GM20000 (cell line): Measurements from ENCODE around the gene KCND2.

Experiments
- DNase-seq: peaks from one replicate; pipeline ENCODE4 v3.0.0; 2012; ENCODE audit warnings: low spot score
- TF ChIP-seq, protein P1 (sequence below): IDR thresholded peaks from 2 replicates; pipeline ENCODE4 v1.5.1; 2012; ENCODE audit warnings: mild to moderate bottlenecking, control low read depth; ENCODE audit errors: extremely low read depth, missing control alignments

KCND2 gene

DNA sequence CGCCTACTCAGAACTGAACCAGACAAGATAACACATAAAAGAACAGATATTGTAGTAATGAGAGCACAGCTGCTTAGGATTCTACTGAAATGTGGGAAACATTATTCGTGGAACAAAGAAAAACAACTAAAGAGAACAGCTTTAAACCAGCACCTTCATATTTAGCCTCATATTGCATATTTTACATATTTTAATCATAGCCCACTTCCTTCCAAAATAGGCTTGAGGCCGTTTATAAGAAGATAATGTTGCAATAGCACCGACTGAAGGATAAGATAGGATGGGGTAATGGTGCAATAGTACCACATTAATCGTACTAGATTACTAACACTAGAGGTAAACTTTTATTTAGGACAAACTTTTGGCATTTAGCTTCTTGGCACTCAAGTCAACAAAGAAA lies 71.3 kb downstream of the KCND2 start:
- DNase-seq = no peak

DNA sequence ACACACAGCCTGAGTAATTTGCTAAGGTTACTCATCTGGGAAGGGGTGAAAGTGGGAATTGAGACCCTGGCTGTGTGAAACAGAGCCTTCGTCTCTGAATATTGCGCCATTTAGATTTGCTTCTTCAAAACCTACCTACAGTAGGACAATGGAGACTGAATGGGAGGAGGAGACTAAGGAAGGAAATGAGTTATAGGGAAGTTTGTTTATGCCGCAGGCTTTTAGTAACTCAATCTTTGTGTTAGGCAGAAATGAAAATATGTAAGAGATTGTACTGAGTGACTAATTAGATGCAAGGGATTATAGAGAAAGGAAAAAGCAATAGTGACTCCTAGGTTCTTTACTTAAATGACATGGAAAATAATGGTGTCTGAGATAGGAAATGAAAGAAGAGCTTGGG lies 80.2 kb downstream of the KCND2 start:
- no peak for DNase-seq
- TF ChIP-seq, protein P1, sequence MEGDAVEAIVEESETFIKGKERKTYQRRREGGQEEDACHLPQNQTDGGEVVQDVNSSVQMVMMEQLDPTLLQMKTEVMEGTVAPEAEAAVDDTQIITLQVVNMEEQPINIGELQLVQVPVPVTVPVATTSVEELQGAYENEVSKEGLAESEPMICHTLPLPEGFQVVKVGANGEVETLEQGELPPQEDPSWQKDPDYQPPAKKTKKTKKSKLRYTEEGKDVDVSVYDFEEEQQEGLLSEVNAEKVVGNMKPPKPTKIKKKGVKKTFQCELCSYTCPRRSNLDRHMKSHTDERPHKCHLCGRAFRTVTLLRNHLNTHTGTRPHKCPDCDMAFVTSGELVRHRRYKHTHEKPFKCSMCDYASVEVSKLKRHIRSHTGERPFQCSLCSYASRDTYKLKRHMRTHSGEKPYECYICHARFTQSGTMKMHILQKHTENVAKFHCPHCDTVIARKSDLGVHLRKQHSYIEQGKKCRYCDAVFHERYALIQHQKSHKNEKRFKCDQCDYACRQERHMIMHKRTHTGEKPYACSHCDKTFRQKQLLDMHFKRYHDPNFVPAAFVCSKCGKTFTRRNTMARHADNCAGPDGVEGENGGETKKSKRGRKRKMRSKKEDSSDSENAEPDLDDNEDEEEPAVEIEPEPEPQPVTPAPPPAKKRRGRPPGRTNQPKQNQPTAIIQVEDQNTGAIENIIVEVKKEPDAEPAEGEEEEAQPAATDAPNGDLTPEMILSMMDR = no peak

More for the DNA sequence above, 71.3 kb downstream of the KCND2 start:
- TF ChIP-seq, protein P1 = no peak

DNA sequence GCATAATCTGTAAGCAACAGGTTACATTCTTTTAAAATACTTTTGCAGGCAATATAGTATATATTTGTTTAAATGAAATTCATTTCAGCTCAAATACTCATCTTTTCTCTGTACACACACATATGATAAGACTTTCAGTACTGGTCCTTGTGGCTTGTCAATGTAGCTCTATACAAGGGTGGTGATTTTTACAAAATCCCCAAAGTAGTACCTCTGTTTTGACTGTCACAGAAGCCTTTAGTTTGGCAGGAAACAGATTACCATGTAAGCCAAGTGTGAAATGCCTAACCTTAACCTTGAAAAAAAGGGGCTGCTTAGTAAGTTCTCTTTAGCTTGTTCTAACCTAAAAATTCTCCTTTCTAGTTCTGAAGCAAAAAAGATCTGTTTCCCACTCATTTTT lies 87.9 kb downstream of the KCND2 start:
- TF ChIP-seq, protein P1 = no peak
- peak; percentile 24 for DNase-seq

DNA sequence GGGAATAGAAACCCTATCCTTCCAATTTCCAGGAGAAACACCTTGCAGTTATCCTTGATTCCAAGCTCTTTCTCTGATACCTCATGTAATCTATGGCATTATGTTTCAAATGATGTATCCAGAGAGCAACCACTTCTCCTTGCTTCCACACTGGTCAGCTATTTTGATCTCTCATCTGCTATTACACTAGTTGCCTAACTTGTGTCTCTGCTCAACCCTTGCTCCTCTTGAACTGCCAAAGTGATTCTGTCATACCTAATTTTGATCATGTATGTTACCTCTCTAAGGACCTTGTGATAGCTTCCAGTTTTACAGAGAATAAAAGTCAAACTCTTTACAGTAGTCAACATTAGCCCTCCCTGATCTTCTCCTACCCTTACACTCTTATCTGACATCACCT lies 90.4 kb downstream of the KCND2 start:
- DNase-seq = no peak
- TF ChIP-seq, protein P1 = no peak

DNA sequence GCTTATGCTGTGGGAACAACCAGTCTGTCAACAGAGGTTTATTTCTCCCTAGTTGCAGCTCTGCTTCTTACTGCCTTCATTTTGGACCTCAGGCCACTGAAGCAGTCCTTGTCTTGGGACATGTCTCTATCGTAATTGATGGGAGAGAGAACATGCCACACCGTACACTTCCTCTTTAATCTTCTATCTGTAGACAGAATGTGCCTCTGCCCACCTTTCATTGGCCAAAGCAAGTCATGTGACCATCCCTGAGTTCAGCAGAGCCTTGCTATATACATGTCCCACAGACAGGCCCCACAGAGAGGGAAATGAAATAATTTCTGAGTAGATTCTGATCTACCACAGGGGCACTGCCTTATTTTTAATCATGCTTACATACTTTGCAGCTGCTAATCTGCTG lies 98.0 kb downstream of the KCND2 start:
- TF ChIP-seq, protein P1 = no peak
- DNase-seq = peak; percentile 2

DNA sequence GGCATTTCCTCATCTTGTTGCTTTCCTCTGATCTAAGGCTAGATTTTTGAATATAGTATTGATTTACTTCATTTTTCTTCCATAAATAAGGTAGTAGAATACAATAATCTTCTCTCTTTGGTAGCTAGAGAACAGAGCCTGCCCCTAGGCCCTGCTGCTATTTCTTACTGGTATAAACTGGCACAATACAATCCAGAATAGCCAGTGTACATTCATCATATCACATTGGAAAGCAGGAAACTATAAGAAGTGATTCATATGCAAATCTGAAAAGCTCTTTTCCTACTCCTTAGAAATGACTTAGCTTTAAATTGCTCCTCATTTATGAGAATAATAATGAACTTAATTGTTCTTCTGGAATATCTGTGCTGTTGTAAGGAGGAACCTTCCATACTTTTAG lies 100.2 kb downstream of the KCND2 start:
- DNase-seq = no peak

DNA sequence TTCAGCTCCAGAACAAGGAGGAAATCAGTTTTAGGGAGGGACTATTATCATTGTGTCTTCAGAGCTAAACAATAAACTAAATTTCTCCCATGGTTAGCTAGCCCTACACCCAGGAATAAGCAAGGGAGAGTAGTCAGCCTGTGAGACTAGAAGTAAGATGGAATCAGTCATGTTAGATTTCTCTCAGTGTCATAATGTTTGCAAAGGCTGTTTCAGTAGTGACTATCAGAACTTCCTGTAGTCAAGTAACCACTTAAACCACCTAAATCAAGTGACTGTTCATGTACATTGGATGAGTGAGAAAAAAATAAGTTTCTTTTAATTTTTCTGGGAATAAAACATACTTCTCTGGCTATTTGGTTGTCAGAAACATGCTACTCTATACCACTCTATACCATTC lies 121.6 kb downstream of the KCND2 start:
- TF ChIP-seq, protein P1 = no peak
- no peak for DNase-seq

More for the DNA sequence above, 100.2 kb downstream of the KCND2 start:
- TF ChIP-seq, protein P1 = no peak
